ENCODE results near the gene ATXN7L2. TPM values are rescaled to one million over a fixed set of nuclear protein-coding genes. Genes with fewer than 3 reads are reported as not detected.

The ATXN7L2 gene
- total RNA-seq (1 to 10 TPM; 1.2 to 2.8 (median 2.1) TPM), polyA plus RNA-seq (1 to 10 TPM; 2.0 to 3.8 TPM)
- long read RNA-seq, donor 1 = 0 reads
- long read RNA-seq, donor 2 = 0 reads
- long read RNA-seq, donor 3, partial matches to known transcripts = 0 of 1 reads
- long read RNA-seq, donor 3, other reads (novel, unspliced or antisense) = 1 of 1 reads

- TF ChIP-seq POLR2A (IDR thresholded peaks at IDR 0.05) = peak in 1 of 2 donors; percentile 46
- TF ChIP-seq CTCF (IDR thresholded peaks at IDR 0.05) = no peak
- peaks cover 0 to 2% (median 0%) of the 10 kb centered on the region in 9 donors for H3K27me3 ChIP-seq
- intact Hi-C loops (cut with DNase I) = loop anchor here in 6 of 10 donors (5.0 kb wide), 2 partner anchors 52 to 57 kb away; partner anchors contain the start of gene PSMA5 (in 5 of the 6)
- H3K4me3 ChIP-seq = peak within 1 kb of the TSS; percentile 55 to 92 (median 80)
- ATAC-seq = peak; percentile 70 to 95 (median 90)
- H3K9me3 ChIP-seq = no peaks in the 10 kb centered on the region
- H3K36me3 ChIP-seq = peaks cover 0 to 27% (median 14%) of the 10 kb centered on the region in 9 donors
- WGBS, 4 donors = 0 to 1% (median 1%) methylated on average over 28 to 73 of the region's 73 CpGs
- peak; percentile 93 to 96 (median 94) for DNase-seq
- H3K27ac ChIP-seq = peak within 1 kb of the TSS; percentile 87 to 100 (median 98)
- H3K4me1 ChIP-seq = peaks cover 0 to 23% (median 14%) of the 10 kb centered on the region in 12 donors
Measured at GRCh38 chr1:109483672-109484518, at the start of gene ATXN7L2. Gene ATXN7L2, plus strand, starts transcription at chr1:109483905. Its CDS starts 49 bp downstream, at chr1:109483954.

GRCh38 chr1:109434484-109434883 lies 49.2 kb upstream of the ATXN7L2 start:
- no peaks in the 10 kb centered on the region for H3K9me3 ChIP-seq
- no peak overlapping the region for H3K4me3 ChIP-seq
- peaks cover 0 to 8% (median 0%) of the 10 kb centered on the region in 12 donors for H3K4me1 ChIP-seq
- no peak for ATAC-seq
- intact Hi-C loops (cut with DNase I) = loop anchor here in 1 of 10 donors (5.0 kb wide), 1 partner anchor 48 kb away; the partner anchor contains the start of gene ATXN7L2
- TF ChIP-seq CTCF (IDR thresholded peaks at IDR 0.05) = no peak
- no peak for TF ChIP-seq POLR2A (IDR thresholded peaks at IDR 0.05)
- no peaks in the 10 kb centered on the region for H3K36me3 ChIP-seq
- DNase-seq = no peak
- no peaks in the 10 kb centered on the region for H3K27me3 ChIP-seq
- WGBS, 4 donors = 59 to 87% (median 72%) methylated on average over 1 of the region's 1 CpG
- no peak overlapping the region for H3K27ac ChIP-seq

- TF ChIP-seq POLR2A (IDR thresholded peaks at IDR 0.05) (no peak), CTCF (IDR thresholded peaks at IDR 0.05) (no peak)
- DNase-seq = peak in 4 of 5 donors; percentile 30 to 49 (median 36)
- ATAC-seq = peak in 3 of 4 donors; percentile 77 to 87 (median 79)
- peaks cover 0 to 16% (median 0%) of the 10 kb centered on the region in 9 donors for H3K27me3 ChIP-seq
- no peaks in the 10 kb centered on the region for H3K9me3 ChIP-seq
- H3K4me1 ChIP-seq = peaks cover 0 to 8% (median 0%) of the 10 kb centered on the region in 12 donors
- WGBS, 4 donors = 63 to 72% (median 68%) methylated on average over 3 of the region's 3 CpGs
- H3K36me3 ChIP-seq = no peaks in the 10 kb centered on the region
- intact Hi-C loops (cut with DNase I) = no loop called here
- peak overlapping the region in 6 of 12 donors; percentile 24 to 61 (median 51) for H3K27ac ChIP-seq
- H3K4me3 ChIP-seq = no peak overlapping the region
Measured at GRCh38 chr1:109438798-109439297, 44.9 kb upstream of the ATXN7L2 start.

- intact Hi-C loops (cut with DNase I) = no loop called here
- Histone ChIP-seq H3K36me3 (no peaks in the 10 kb centered on the region), H3K27me3 (peaks cover 0 to 20% (median 0%) of the 10 kb centered on the region in 9 donors), H3K4me1 (peaks cover 0 to 8% (median 0%) of the 10 kb centered on the region in 12 donors), H3K27ac (no peak overlapping the region), H3K4me3 (no peak overlapping the region), H3K9me3 (no peaks in the 10 kb centered on the region)
- TF ChIP-seq CTCF (IDR thresholded peaks at IDR 0.05) (no peak), POLR2A (IDR thresholded peaks at IDR 0.05) (no peak)
- WGBS, 4 donors = 45 to 58% (median 55%) methylated on average over 1 of the region's 1 CpG
- DNase-seq = no peak
- ATAC-seq = no peak
Measured at GRCh38 chr1:109441069-109441468, 42.6 kb upstream of the ATXN7L2 start.

Data from heart left ventricle (tissue), 16 donors.